B cell (primary cell): Measurements from ENCODE around the gene PALM. TPM values are rescaled to one million over a fixed set of nuclear protein-coding genes. Genes with fewer than 3 reads are reported as not detected.

Source experiments
- ATAC-seq: fragments of 200-7000 bp; cut with Tn5 transposase; one replicate; pipeline ENCODE4 v1.10.0; 2021; ENCODE audit warnings: low read depth, mild to moderate bottlenecking, moderate number of reproducible peaks, moderate library complexity
- CTCF ChIA-PET: fragments of 350-600 bp; sonication (Branson Sonifier 250); formaldehyde crosslinking; loops from one replicate; lab custom pipeline; 2021; ENCODE audit warnings: antibody characterized with exemption, inconsistent platforms; lab: Charles Lee
- POLR2A ChIA-PET: fragments of 350-600 bp; sonication (Branson Sonifier 250); formaldehyde crosslinking; loops from one replicate; lab custom pipeline; 2021; ENCODE audit warnings: antibody characterized with exemption; lab: Charles Lee
- DNase-seq: peaks from one replicate; pipeline ENCODE4 v3.0.0; 2013
- H2AFZ ChIP-seq: 2 replicates; pipeline ENCODE4 v1.6.1; 2012; ENCODE audit warnings: mild to moderate bottlenecking, low read depth, low read length; ENCODE audit not compliant: insufficient read depth, poor library complexity, severe bottlenecking
- H3K27ac ChIP-seq, 2 donors: 1 replicate in 1 of 2; 2 replicates in 1 of 2; pipeline ENCODE4 v1.5.1; 2012 to 2013; ENCODE audit warnings: low read length in 2 of 2, mild to moderate bottlenecking in 2 of 2, moderate library complexity in 1 of 2
- H3K27me3 ChIP-seq, 4 experiments: fragments of 200-600 bp in 1 of 4; sonication (generic) in 1 of 4; replicated peaks in 1 of 4; 1 replicate in 2 of 4; 2 replicates in 2 of 4; pipeline versions ENCODE4 v1.6.1 to v1.7.0; 2013 to 2016; ENCODE audit warnings: low read length in 3 of 4, mild to moderate bottlenecking in 2 of 4, mixed read lengths in 1 of 4, moderate library complexity in 1 of 4; ENCODE audit not compliant: insufficient read depth in 4 of 4, control insufficient read depth in 3 of 4; ENCODE audit errors: control extremely low read depth in 1 of 4
- H3K36me3 ChIP-seq, 2 experiments: replicated peaks in 1 of 2; 1 replicate in 1 of 2; 2 replicates in 1 of 2; pipeline versions ENCODE4 v1.6.1 to v1.7.1; 2013; ENCODE audit warnings: low read length in 1 of 2; ENCODE audit not compliant: insufficient read depth in 2 of 2, control insufficient read depth in 1 of 2; ENCODE audit errors: control extremely low read depth in 1 of 2, extremely low read depth in 1 of 2
- H3K4me1 ChIP-seq, 2 donors: fragments of 200-600 bp in 1 of 2; sonication (generic) in 1 of 2; 1 replicate in 1 of 2; 2 replicates in 1 of 2; pipeline versions ENCODE4 v1.5.1 to v1.6.1; 2013 to 2017; ENCODE audit warnings: low read length in 2 of 2; ENCODE audit not compliant: control insufficient read depth in 2 of 2, insufficient read depth in 2 of 2
- H3K4me2 ChIP-seq: replicated peaks from 2 replicates; pipeline ENCODE3; 2012; ENCODE audit warnings: mild to moderate bottlenecking, low read depth, low read length; ENCODE audit not compliant: poor library complexity, severe bottlenecking
- H3K4me3 ChIP-seq, 5 experiments: fragments of 200-600 bp in 1 of 5; sonication (generic) in 1 of 5; 1 replicate in 3 of 5; 2 replicates in 2 of 5; pipeline versions ENCODE4 v1.5.1 to v1.7.0; 2011 to 2016; ENCODE audit warnings: low read length in 4 of 5, mild to moderate bottlenecking in 4 of 5, low read depth in 2 of 5, control low read depth in 1 of 5, moderate library complexity in 1 of 5; ENCODE audit not compliant: insufficient read depth in 1 of 5; ENCODE audit errors: control extremely low read depth in 1 of 5, extremely low read depth in 1 of 5
- H3K79me2 ChIP-seq: fragments of 200-600 bp; sonication (generic); one replicate; pipeline ENCODE4 v1.6.0; 2016; ENCODE audit warnings: low read length; ENCODE audit not compliant: control insufficient read depth, insufficient read depth
- H3K9ac ChIP-seq: fragments of 200-600 bp; sonication (generic); 2 replicates; pipeline ENCODE4 v1.6.1; 2017; ENCODE audit warnings: mild to moderate bottlenecking, low read length, moderate library complexity
- H3K9me3 ChIP-seq, 3 donors: one replicate each; pipeline versions ENCODE4 v1.6.1 to v1.7.1; 2013; ENCODE audit warnings: low read length in 2 of 3; ENCODE audit not compliant: control insufficient read depth in 2 of 3, insufficient read depth in 1 of 3; ENCODE audit errors: control extremely low read depth in 1 of 3
- H4K20me1 ChIP-seq: 2 replicates; pipeline ENCODE4 v1.6.0; 2012; ENCODE audit warnings: mild to moderate bottlenecking, low read length; ENCODE audit not compliant: insufficient read depth, control insufficient read depth, poor library complexity, severe bottlenecking
- H3K27ac Mint-ChIP-seq: one replicate; pipeline ENCODE4 v1.8.0; 2021; ENCODE audit warnings: mixed read lengths
- H3K27me3 Mint-ChIP-seq: one replicate; pipeline ENCODE4 v1.8.0; 2021; ENCODE audit warnings: mixed read lengths
- H3K4me1 Mint-ChIP-seq: one replicate; pipeline ENCODE4 v1.8.0; 2021; ENCODE audit warnings: mixed read lengths
- H3K4me3 Mint-ChIP-seq: one replicate; pipeline ENCODE4 v1.8.0; 2021; ENCODE audit warnings: mixed read lengths
- H3K9me3 Mint-ChIP-seq: one replicate; pipeline ENCODE4 v1.8.0; 2022; ENCODE audit warnings: mixed read lengths; ENCODE audit not compliant: insufficient read depth
- EZH2 ChIP-seq: IDR thresholded peaks from 2 replicates; pipeline ENCODE4 v1.6.1; 2012; ENCODE audit warnings: borderline replicate concordance, low read depth, mild to moderate bottlenecking, moderate library complexity, low read length; ENCODE audit not compliant: insufficient read depth, poor library complexity, severe bottlenecking
- WGBS: methylation state at CpG from one replicate; pipeline ENCODE4 v1.1.5; 2013; ENCODE audit warnings: missing lambda C conversion rate; ENCODE audit not compliant: insufficient coverage; 5-methylcytosine and 5-hydroxymethylcytosine counted together
- intact Hi-C: fragments of 100-400 bp; cut with micrococcal nuclease; formaldehyde crosslinking; loops from one replicate; pipeline ENCODE4 v1.10.0; 2022
- polyA plus RNA-seq: library from polyadenylated mRNA; depleted of rRNA; stranded (reverse); fragments of >200 nt; gene quantifications from 2 replicates; pipeline ENCODE4 v1.2.3, GENCODE V29; 2012
- total RNA-seq, 2 donors: library from RNA; stranded (reverse); fragments of 120-200 nt in 1 of 2; gene quantifications; 1 replicate in 1 of 2; 2 replicates in 1 of 2; pipeline versions ENCODE4 v1.2.3 to v1.2.4, GENCODE V29; 2013 to 2022
- TF ChIP-seq, protein P1 (sequence below): fragments of 200-600 bp; IDR thresholded peaks from one replicate; pipeline ENCODE4 v1.8.0; 2022; ENCODE audit warnings: antibody characterized with exemption, mild to moderate bottlenecking

Gene PALM
- total and polyA plus RNA-seq, 2 donors (not counting 1 experiment from before 2014, with no cell fraction given), result 0.15 TPM; not detected in 1

DNA sequence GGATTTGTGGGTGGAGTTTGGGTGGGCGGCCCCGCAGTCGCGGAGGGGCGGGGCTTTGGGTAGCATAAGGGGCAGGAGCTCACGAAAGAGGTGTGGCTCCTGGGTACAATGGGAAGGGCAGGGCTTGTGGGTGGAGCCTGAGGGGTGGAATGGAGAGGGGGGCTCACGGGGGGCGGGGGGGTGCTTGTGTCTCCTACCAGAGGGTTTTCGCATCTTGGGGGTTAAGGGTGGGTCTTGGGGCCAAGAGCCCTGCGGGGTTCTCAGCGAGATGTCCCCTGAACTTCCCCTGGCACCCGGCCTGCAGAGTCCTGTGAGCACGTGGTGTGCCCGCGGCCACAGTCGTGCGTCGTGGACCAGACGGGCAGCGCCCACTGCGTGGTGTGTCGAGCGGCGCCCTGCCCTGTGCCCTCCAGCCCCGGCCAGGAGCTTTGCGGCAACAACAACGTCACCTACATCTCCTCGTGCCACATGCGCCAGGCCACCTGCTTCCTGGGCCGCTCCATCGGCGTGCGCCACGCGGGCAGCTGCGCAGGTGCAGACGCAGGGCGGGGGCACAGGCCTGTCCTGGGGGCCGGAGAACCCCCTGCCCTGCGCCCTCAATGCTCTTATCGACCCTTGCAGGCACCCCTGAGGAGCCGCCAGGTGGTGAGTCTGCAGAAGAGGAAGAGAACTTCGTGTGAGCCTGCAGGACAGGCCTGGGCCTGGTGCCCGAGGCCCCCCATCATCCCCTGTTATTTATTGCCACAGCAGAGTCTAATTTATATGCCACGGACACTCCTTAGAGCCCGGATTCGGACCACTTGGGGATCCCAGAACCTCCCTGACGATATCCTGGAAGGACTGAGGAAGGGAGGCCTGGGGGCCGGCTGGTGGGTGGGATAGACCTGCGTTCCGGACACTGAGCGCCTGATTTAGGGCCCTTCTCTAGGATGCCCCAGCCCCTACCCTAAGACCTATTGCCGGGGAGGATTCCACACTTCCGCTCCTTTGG is 27.4 kb upstream of the PALM start:
- H3K36me3 ChIP-seq, result no peaks in the 10 kb centered on the region
- Mint-ChIP-seq H3K27me3 (no peaks in the 10 kb centered on the region), H3K9me3 (no peaks in the 10 kb centered on the region), H3K4me3 (peak overlapping the region; percentile 96), H3K27ac (peak overlapping the region; percentile 98), H3K4me1 (peaks cover 6% of the 10 kb centered on the region)
- H3K27me3 ChIP-seq, result peaks cover 0 to 15% (median 3%) of the 10 kb centered on the region in 4 experiments
- no peaks in the 10 kb centered on the region for H3K79me2 ChIP-seq
- WGBS, result 14% methylated on average over 45 of the region's 54 CpGs
- DNase-seq, result peak; percentile 85
- H3K9me3 ChIP-seq, result peaks cover 0 to 32% (median 0%) of the 10 kb centered on the region in 3 donors
- H3K4me2 ChIP-seq, result peak overlapping the region; percentile 98
- H3K9ac ChIP-seq, result peak overlapping the region; percentile 75
- H3K27ac ChIP-seq, result peak overlapping the region; percentile 81 to 89
- peaks cover 19% of the 10 kb centered on the region for H4K20me1 ChIP-seq
- POLR2A ChIA-PET, result interaction anchor here (0.7 to 1.1 kb wide), 4 partner anchors 18 to 664 kb away, joined by 3 to 8 read pairs (median 5); partner anchors contain the start of genes BSG and RNF126
- TF ChIP-seq, protein P1, sequence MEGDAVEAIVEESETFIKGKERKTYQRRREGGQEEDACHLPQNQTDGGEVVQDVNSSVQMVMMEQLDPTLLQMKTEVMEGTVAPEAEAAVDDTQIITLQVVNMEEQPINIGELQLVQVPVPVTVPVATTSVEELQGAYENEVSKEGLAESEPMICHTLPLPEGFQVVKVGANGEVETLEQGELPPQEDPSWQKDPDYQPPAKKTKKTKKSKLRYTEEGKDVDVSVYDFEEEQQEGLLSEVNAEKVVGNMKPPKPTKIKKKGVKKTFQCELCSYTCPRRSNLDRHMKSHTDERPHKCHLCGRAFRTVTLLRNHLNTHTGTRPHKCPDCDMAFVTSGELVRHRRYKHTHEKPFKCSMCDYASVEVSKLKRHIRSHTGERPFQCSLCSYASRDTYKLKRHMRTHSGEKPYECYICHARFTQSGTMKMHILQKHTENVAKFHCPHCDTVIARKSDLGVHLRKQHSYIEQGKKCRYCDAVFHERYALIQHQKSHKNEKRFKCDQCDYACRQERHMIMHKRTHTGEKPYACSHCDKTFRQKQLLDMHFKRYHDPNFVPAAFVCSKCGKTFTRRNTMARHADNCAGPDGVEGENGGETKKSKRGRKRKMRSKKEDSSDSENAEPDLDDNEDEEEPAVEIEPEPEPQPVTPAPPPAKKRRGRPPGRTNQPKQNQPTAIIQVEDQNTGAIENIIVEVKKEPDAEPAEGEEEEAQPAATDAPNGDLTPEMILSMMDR, result no peak
- no peak for TF ChIP-seq EZH2
- CTCF ChIA-PET, result interaction anchor here (2.2 kb wide), 1 partner anchor 18 kb away, joined by 8 read pairs; the partner anchor contains the start of gene RNF126
- intact Hi-C loops, result no loop called here
- peak overlapping the region; percentile 92 for H2AFZ ChIP-seq
- peaks cover 6 to 21% of the 10 kb centered on the region in 2 donors for H3K4me1 ChIP-seq
- ATAC-seq, result no peak
- peak overlapping the region in 4 of 5 experiments; percentile 53 to 91 (median 62) for H3K4me3 ChIP-seq
